ENCODE data around the gene PAPLN. TPM values are rescaled to one million over a fixed set of nuclear protein-coding genes. Genes with fewer than 3 reads are reported as not detected.
"Not testable (repeated sequence)": the region's sequence is repeated elsewhere in the genome, so short reads cannot be mapped to it uniquely, and the experiment has no call there.

Gene PAPLN
- total and polyA plus RNA-seq, 5 experiments from 2014 or later: 0.07 to 0.37 (median 0.10) TPM

DNA sequence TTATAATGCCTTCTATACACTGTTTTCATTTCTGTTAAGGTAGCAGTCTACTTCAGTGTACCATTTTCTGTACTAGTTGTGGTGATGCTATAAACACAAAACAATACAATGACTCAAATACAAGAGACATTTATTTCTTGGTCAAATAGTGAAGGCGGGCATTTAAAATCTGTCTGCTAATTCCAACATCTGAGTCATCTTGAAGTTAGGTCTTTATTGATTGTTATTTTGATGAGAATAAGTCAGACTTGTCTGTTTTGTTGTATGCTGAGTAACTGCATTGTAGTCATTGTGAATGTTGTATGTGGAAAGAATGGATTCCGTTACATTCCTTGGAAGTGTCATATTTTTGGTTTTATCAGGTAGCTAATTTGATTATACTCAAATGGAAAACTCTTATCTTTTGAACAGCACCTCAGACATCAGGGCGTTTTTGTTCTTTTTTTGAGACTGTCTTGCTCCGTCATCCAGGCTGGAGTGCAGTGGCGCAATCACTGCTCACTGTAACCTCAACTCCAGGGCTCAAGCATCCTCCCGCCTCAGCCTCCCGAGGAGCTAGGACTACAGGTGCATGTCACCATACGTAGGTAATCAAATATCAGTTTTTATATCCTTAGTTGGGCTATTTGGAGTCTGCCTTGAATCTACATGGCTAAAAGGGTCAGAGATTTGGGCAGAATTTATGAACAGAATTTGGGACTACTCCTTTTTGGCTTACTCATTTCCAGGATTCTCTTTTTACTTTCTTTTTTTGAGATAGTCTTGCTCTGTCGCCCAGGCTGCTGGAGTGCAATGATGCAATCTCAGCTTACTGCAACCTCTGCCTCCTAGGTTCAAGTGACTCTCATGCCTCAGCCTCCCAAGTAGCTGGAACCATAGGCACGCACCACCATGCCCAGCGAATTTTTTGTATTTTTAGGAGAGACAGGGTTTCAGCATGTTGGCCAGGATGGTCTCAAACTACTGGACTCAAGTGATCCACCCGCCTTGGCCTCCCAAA lies 56.8 kb downstream of the PAPLN start:
- peak overlapping the region in 1 of 10 donors; percentile 22 for H3K27ac Mint-ChIP-seq
- H3K27me3 Mint-ChIP-seq: no peaks in the 10 kb centered on the region
- H3K4me3 Mint-ChIP-seq: no peak overlapping the region
- DNase-seq (no peak), ATAC-seq (no peak)
- peaks cover 0 to 4% (median 2%) of the 10 kb centered on the region in 4 donors for H3K4me1 Mint-ChIP-seq
- no peaks in the 10 kb centered on the region for H3K9me3 Mint-ChIP-seq
- POLR2A ChIA-PET: interaction anchor here (0.6 kb wide), 1 partner anchor 178 kb away, joined by 3 read pairs; no protein-coding TSS in a partner anchor
- H3K36me3 Mint-ChIP-seq: peaks cover 5 to 57% (median 15%) of the 10 kb centered on the region in 3 donors

DNA sequence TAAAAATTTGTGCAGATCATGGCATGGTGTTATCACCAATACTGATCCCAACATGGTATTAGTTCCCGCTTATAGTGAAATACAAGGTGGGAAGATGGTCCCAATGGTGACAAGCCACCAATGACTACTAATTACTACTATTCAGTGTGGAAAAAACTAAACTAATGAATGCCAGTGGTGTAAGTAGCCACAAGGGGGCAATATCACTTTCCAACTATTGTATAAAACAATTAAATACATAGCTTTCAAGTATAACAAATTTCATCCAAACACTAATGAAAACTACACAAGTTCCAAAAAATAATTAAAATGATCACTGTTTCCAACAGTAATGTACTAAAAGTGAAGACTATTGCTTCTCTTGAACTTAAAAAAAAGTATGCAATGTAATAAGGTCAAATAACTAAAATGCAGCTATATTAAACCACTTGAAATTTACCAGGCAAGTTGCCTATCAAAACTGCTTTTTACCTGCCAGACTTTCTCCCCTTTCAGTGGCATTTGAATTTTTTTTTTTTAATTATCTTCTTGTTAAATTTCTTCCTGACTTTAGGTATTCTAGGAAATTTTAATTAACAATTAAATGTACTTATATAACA lies 58.0 kb downstream of the PAPLN start:
- Mint-ChIP-seq H3K4me1 (peaks cover 0 to 5% (median 1%) of the 10 kb centered on the region in 4 donors), H3K9me3 (no peaks in the 10 kb centered on the region), H3K27me3 (no peaks in the 10 kb centered on the region), H3K4me3 (no peak overlapping the region), H3K36me3 (peaks cover 5 to 56% (median 13%) of the 10 kb centered on the region in 3 donors), H3K27ac (no peak overlapping the region)
- ATAC-seq: no peak
- POLR2A ChIA-PET: interaction anchor here (0.5 to 0.7 kb wide), 4 partner anchors 37 to 177 kb away, joined by 3 to 7 read pairs (median 4); no protein-coding TSS in a partner anchor
- peak in 4 of 10 donors; percentile 11 to 46 (median 42) for DNase-seq

DNA sequence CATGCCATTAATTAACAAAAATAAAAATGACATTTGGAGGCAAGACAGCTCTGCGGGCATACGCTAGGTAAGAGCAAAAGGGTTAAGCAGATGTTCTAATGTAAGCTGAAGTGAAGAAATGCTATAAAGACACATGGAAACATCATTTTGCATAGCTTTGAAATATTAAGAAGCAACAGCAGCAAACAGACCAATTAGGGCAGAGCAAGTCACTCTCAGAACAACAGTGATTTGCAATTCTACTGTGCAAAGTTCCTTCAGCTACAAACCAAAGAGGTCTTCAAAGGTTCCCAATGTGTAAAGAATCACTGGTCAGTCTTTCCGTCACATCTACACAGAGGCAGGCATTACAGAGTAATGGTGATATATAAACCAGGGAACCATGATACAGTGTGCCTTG lies 68.2 kb downstream of the PAPLN start:
- H3K27ac Mint-ChIP-seq: no peak overlapping the region
- ATAC-seq (no peak), DNase-seq (no peak)
- POLR2A ChIA-PET: interaction anchor here (0.6 kb wide), 1 partner anchor 59 kb away, joined by 6 read pairs; no protein-coding TSS in a partner anchor
- H3K36me3 Mint-ChIP-seq: peaks cover 0 to 6% (median 0%) of the 10 kb centered on the region in 3 donors
- no peak overlapping the region for H3K4me3 Mint-ChIP-seq
- H3K9me3 Mint-ChIP-seq: no peaks in the 10 kb centered on the region
- no peaks in the 10 kb centered on the region for H3K27me3 Mint-ChIP-seq
- peaks cover 4 to 13% (median 7%) of the 10 kb centered on the region in 4 donors for H3K4me1 Mint-ChIP-seq

DNA sequence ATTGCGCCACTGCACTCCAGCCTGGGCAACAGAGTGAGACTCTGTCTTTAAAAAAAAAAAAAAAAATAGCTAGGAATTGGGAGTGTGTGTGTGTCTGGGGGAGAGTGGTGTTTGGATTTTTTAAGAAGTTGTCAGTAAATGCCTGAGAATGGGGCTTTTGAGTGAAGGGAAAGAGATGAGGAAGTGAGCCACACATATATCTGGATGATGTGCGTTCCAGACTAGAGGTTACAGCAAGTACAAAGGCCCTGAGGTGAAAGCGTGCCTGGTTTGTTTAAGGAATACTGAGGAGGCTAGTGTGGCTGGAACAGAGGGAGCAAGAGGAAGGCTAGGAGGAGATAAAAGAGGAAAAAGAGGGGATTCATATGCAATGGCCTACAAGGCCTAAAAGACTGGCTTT lies 70.0 kb downstream of the PAPLN start:
- no peak overlapping the region for H3K4me3 Mint-ChIP-seq
- H3K9me3 Mint-ChIP-seq: no peaks in the 10 kb centered on the region
- H3K36me3 Mint-ChIP-seq: peaks cover 0 to 4% (median 0%) of the 10 kb centered on the region in 3 donors
- peak overlapping the region in 1 of 10 donors; percentile 60 for H3K27ac Mint-ChIP-seq
- H3K4me1 Mint-ChIP-seq: peaks cover 4 to 23% (median 11%) of the 10 kb centered on the region in 4 donors
- DNase-seq (no peak), ATAC-seq (no peak)
- H3K27me3 Mint-ChIP-seq: no peaks in the 10 kb centered on the region
- POLR2A ChIA-PET: interaction anchor here (0.6 kb wide), 1 partner anchor 16 kb away, joined by 3 read pairs; no protein-coding TSS in a partner anchor

DNA sequence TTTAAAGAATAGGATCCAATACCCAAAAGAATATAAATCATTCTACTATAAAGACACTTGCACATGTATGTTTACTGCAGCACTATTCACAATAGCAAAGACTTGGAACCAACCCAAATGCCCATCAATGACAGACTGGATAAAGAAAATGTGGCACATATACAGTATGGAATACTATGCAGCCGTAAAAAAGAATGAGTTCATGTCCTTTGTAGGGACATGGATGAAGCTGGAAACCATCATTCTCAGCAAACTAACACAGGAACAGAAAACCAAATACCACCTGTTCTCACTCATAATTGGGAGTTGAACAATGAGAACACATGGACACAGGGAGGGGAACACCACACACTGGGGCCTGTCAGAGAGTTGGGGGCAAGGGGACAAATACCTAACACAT lies 71.9 kb downstream of the PAPLN start:
- H3K36me3 Mint-ChIP-seq, H3K9me3 Mint-ChIP-seq, H3K4me3 Mint-ChIP-seq, ATAC-seq, H3K27me3 Mint-ChIP-seq, DNase-seq, POLR2A ChIA-PET: not testable (repeated sequence)
- Mint-ChIP-seq H3K4me1 (peaks cover 4 to 23% (median 14%) of the 10 kb centered on the region in 4 donors), H3K27ac (peak overlapping the region in 1 of 10 donors; percentile 37)

DNA sequence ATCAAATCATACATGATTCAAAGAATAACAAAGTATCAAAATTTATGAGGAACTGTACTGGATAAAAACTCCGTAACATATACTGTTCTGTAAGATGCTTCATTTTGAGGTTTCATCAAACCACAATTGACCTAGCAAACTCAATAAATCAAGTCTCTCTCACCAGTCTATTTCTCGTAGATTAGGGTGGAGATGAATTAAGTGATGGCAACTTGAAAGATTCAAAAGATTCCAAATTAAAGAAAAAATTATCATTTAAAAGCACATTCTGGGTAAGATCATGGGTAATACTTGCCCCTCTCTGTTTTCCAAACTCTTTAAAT lies 74.4 kb downstream of the PAPLN start:
- Mint-ChIP-seq H3K4me3 (peak overlapping the region in 1 of 10 donors; percentile 41), H3K4me1 (peaks cover 1 to 20% (median 11%) of the 10 kb centered on the region in 4 donors), H3K9me3 (no peaks in the 10 kb centered on the region), H3K27ac (peak overlapping the region in 3 of 10 donors; percentile 18 to 49 (median 37)), H3K36me3 (peaks cover 0 to 3% (median 0%) of the 10 kb centered on the region in 3 donors), H3K27me3 (no peaks in the 10 kb centered on the region)
- ATAC-seq: no peak
- POLR2A ChIA-PET: no interaction called here
- DNase-seq: no peak

DNA sequence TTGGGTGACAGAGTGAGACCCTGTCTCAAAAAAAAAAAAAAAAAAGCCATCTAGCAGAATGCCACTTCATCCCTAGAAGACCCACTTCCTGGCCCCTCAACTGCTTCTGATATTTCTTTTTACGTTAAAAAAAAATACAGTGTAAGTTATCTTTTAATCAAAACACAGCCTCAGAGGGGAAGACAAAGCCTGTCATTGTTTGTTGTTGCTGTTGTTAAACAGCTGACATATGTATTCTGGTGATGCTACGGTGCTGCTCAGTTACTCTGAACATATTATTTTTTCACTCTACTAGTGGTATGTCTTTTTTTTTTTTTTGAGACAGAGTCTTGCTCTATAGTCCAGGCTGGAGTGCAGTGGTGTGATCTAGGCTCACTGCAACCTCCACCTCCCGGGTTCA lies 75.4 kb downstream of the PAPLN start:
- Mint-ChIP-seq H3K4me1 (peaks cover 0 to 19% (median 9%) of the 10 kb centered on the region in 4 donors), H3K27ac (peak overlapping the region in 1 of 10 donors; percentile 49), H3K9me3 (no peaks in the 10 kb centered on the region), H3K36me3 (peaks cover 0 to 2% (median 0%) of the 10 kb centered on the region in 3 donors), H3K4me3 (no peak overlapping the region), H3K27me3 (no peaks in the 10 kb centered on the region)
- no peak for DNase-seq
- ATAC-seq: no peak
- POLR2A ChIA-PET: interaction anchor here (0.6 kb wide), 1 partner anchor 139 kb away, joined by 4 read pairs; no protein-coding TSS in a partner anchor

DNA sequence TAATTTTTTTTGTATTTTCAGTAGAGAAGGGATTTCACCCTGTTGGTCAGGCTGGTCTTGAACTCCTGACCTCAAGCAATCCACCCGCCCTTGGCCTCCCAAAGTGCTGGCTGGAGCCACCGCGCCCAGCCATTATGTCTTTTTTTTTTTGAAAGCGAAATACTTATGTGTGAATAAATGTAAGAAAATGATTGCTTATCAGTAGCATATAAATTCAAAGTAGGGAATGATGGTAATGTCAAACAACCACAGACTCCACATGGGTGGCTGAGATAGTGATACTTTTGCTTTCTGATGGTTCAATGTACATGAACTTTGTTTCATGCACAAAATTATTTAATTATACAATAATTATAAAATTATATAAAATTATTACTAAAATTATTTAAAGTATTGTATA lies 75.8 kb downstream of the PAPLN start:
- H3K9me3 Mint-ChIP-seq: no peaks in the 10 kb centered on the region

DNA sequence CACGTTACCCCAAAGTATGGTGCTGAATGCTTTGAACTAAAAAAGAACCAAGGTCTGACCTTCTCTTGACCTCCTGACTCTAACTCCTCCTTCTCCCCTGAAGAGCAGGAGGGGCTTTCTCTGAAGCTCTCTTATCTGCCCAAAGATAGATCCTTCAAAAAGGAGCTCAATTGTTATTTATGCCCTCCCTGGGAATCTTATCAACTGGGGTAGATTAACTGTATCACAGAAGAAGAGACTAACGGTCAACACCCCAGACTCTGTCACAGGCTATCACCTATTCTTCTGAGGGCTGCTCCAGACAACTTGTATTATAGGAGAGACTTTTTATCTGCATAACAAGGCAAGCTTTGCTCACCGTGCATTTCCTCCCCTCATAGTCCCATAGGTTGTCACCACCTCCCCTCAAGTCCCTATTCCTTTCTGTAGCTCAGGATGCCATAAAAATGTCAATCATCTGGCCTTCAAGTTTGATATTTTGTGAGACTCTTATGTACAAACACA lies 86.6 kb downstream of the PAPLN start:
- H3K36me3 Mint-ChIP-seq: peaks cover 0 to 24% (median 8%) of the 10 kb centered on the region in 3 donors
- no peaks in the 10 kb centered on the region for H3K9me3 Mint-ChIP-seq
- H3K4me1 Mint-ChIP-seq: peaks cover 19 to 41% (median 35%) of the 10 kb centered on the region in 4 donors
- H3K27ac Mint-ChIP-seq: peak overlapping the region in 8 of 10 donors; percentile 5 to 84 (median 28)
- H3K4me3 Mint-ChIP-seq: peak overlapping the region in 6 of 10 donors; percentile 9 to 78 (median 50)
- no peak for DNase-seq
- no peaks in the 10 kb centered on the region for H3K27me3 Mint-ChIP-seq
- ATAC-seq: no peak
- POLR2A ChIA-PET: no interaction called here

More for the DNA sequence above, 75.8 kb downstream of the PAPLN start:
- ATAC-seq: no peak
- Mint-ChIP-seq H3K4me3 (no peak overlapping the region), H3K27me3 (no peaks in the 10 kb centered on the region), H3K36me3 (peaks cover 0 to 5% (median 0%) of the 10 kb centered on the region in 3 donors), H3K27ac (peak overlapping the region in 1 of 10 donors; percentile 21), H3K4me1 (peaks cover 0 to 19% (median 7%) of the 10 kb centered on the region in 4 donors)
- POLR2A ChIA-PET: no interaction called here
- no peak for DNase-seq

Other genes with a start within 250 kb of the PAPLN start
- 10 to 100 TPM; 20.1 to 20.5 TPM for gene ZFYVE1, start 210.4 kb upstream of the PAPLN start, total RNA-seq
- gene ZFYVE1, start 210.4 kb upstream of the PAPLN start, polyA plus RNA-seq: 1 to 10 TPM; 4.1 to 6.4 (median 4.5) TPM
- gene RBM25, start 179.0 kb upstream of the PAPLN start, total RNA-seq: 100 to 1,000 TPM; 161 to 168 TPM
- gene RBM25, start 179.0 kb upstream of the PAPLN start, polyA plus RNA-seq: 10 to 100 TPM; 40.7 to 64.8 (median 42.6) TPM
- gene PSEN1, start 101.0 kb upstream of the PAPLN start, total RNA-seq: 10 to 100 TPM; 36.8 to 46.3 TPM
- 10 to 100 TPM; 14.7 to 26.1 (median 20.6) TPM for gene PSEN1, start 101.0 kb upstream of the PAPLN start, polyA plus RNA-seq
- gene NUMB, start 221.0 kb downstream of the PAPLN start, total RNA-seq: 10 to 100 TPM; 46.8 to 51.2 TPM
- 10 to 100 TPM; 24.5 to 34.7 (median 30.6) TPM for gene NUMB, start 221.0 kb downstream of the PAPLN start, polyA plus RNA-seq

All from naive thymus-derived CD8-positive, alpha-beta T cell (primary cell).